ENCODE measurements around the gene GLCE.
"Not testable (repeated sequence)": the region's sequence is repeated elsewhere in the genome, so short reads cannot be mapped to it uniquely, and the experiment has no call there.

Gene GLCE

DNA sequence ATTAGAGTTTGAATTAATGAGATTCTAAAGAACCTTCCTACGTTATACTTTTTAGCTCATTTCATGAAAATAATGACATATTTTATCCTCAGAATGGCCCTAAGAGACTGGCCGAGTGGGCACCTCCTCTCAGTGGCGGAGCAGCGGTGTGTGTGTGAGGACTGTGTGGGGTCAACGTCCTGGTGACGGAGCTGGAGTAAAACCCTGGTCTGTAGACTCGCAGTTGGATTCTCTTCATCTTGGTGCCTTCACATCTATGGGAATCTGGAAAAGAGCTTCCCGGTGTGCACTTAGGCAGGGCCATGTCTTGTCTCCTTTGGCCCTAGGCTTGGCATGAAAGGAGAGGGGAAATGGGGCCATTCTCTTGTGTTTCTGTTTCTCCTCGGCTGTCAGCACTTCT is 116.9 kb downstream of the GLCE start:
- DNase-seq, result no peak

GRCh38 chr15:69279636-69280035 is 119.2 kb downstream of the GLCE start:
- DNase-seq, result no peak

- DNase-seq, result no peak
These were observed 120.3 kb downstream of the GLCE start for GRCh38 chr15:69280783-69281182.

GRCh38 chr15:69282104-69282743 is 121.8 kb downstream of the GLCE start:
- DNase-seq, result no peak

DNA sequence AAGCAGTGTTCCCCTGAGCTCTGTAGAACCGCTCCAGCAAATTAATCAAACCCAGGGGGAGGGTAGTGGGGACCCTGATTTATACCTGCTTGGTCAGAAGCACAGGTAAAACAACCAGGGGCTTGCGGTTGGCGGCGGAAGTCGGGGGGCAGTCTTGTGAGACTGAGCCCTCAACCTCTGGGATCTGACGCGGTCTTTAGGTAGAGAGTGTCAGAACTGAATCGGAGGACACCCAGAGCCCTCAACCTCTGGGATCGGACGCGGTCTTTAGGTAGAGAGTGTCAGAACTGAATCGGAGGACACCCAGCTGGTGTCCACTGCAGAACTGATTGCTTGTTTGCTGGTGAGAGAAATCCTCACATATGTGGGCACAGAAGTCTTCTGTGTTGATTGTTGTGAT is 125.4 kb downstream of the GLCE start:
- no peak for DNase-seq

- no peak for DNase-seq
These were observed 127.6 kb downstream of the GLCE start for GRCh38 chr15:69288011-69288410.

DNA sequence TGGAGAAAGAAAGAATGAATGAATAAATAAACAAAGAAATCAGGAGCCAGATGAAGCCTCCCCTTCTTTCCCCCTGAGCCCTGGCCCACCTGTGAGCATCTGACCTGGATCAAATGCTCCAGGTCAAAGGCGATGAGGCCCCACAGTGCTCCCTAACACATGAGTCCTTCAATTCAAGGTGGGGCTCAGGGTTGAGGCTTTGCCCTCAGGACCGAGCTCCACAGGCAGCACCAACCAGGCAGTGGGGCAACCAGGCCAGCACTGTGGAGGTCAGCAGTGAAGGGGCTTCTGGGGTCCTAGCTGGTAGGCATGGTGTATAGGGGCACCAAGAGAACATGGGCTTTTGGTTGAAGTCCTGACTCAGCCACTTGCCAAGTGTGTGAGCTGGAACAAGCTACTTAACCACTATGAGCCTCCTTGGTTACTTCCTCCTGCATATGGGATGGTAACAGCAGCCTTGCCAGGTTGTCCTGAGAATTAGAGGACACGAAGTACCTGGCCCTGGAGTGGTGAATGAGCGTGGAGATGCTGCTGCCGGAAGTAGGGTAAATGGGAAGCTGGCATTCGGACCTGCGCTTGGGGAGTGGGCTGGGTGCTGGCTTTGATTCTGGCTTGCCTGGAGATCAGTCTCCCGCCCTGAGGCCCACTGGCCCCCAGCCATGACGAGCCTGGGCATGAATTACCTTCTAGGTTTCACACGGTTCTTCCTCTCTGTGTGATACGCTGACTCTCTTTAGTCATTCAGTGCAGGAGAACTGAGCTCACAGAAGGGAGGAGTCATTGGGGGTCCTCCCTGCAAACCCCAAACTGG is 128.3 kb downstream of the GLCE start:
- DNase-seq, result no peak

DNA sequence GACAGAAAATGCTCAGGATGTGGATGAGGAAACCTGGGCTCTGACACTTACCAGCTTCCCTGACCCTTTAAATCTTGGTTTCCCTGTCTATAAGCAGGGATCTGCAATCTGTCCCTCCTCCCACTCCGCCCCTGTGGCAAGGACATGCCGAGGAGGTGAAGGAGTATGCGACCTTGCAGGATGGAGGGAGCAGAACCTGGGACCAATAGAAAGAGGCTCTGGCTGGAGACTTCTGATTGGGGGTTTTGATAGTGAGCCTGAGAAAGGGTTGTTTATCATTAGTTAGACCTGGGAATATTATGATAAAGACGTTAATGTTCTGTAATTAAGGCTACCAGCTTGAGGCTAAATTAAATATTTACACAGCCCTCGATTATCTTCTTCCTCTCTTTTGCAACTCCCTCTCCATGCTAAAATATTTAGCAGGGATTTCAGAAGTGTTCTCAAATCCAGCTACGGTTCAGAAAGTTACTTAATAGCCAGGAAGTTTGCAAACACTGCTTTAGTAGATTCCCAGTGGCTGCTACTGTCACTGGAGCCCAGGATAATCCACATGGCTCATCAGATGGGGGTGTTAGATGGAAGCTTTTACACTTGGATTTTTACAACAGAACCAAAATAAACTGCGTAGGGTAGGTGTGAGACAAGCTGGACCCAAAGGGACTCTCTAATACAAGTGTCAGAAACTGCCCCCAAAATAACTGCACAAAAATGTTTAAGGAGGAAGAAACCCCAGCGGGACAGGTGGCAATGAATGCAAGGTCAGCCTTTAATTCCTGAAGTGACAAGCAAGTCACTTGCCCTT is 129.1 kb downstream of the GLCE start:
- no peak for DNase-seq

GRCh38 chr15:69290346-69291164 is 130.1 kb downstream of the GLCE start:
- no peak for DNase-seq

DNA sequence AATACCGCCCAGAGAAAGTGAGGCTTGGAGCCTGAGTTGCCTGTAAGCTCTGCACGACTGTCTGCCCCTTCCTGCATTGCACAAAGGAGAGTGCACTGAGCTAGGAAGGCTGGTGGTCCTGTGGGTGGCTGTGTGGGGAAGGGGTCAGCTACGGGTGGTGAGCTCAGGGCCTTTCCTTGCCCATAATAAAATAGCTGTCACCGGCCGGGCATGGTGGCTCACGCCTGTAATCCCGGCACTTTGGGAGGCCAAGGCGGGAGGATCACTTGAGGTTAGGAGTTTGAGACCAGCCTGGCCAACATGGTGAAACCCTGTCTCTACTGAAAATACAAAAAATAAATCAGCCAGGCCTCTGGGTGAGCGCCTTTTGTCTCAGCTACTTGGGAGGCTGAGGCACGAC is 131.2 kb downstream of the GLCE start:
- DNase-seq, result not testable (repeated sequence)

DNA sequence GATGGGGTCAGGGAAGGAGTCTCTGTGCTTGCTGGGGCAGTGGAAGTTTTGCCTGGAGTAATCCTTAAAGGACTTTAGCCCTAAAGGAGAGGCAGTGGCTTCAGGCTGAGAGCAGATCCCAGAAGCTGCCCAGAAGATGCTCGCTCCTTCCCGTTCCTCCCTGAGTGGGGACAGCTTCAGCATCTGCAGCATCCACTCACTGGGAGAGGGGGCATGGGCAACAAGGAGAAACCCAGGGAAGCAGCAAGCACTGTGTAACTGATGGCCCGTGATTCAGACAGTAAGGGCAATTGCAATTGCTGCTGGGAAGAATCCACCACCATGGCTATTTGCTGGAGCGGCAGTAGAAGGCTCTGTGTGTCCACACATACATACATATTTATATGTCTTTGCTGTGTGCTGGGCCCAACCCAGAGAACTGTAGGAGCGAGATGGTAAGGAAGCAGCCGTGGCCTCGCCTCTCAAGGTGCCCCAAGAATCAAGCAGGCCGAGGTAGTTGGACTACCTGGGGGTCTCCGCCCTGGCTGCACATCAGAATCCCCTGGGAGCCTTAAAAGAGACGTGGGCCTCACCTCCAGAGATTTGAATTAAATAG is 132.5 kb downstream of the GLCE start:
- DNase-seq, result no peak

DNA sequence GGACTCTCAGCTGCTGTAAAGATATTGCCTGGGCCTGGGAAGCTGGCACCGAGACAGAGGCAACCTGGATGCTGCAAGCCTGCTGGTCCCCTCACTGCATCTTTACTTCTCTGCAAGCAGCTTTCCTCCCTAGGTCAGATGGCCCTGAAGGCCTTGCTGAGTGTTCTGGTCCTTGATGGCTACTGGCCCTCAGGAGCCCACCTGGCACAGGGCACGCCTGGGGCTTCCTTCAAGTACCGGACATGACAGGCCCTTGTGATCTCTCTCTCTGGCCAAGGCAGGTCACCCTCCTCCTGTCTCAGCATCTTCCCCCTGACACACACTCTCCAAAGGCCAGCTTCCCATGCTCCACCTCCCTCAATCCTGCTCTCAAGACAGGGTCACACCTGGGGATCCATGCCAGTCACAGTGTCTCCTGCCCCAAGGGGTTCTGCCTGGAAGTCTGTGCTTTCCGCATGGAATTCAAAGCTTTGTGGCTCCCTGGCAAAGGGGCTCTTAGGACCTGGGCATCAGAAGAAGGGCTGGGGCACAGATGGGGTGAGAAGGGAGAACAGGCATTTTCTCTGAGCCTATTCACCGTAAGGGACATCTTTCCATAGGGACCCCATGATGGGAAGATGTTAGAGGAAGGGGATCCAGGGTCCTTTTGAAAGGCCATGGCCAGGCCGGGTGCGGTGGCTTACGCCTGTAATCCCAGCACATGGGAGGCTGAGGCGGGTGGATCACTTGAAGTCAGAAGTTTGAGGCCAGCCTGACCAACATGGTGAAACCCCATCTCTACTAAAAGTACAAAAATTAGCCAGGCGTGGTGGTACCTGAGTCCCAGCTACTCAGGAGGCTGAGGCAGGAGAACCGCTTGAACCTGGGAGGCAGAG is 133.5 kb downstream of the GLCE start:
- DNase-seq, result no peak

GRCh38 chr15:69296606-69297005 is 136.2 kb downstream of the GLCE start:
- no peak for DNase-seq

GRCh38 chr15:69297642-69298353 is 137.4 kb downstream of the GLCE start:
- no peak for DNase-seq

DNA sequence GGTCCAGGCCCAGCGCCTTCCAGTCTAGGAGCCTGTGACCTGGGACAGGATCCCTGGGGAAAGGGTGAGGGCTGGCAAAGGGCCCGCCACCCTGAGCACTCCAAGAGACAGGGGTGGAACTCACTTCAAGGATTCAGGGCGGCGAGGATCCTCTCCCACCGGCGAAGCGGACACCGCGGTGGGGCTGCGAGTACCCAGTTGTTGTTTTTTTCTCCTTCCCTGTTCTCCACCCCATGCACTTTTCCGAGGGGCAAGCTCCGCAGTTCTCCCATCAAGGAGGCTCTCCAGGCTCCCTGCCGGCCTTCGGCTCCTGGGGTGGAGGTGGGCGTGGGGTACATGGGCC is 137.9 kb downstream of the GLCE start:
- DNase-seq, result no peak

GRCh38 chr15:69298697-69299441 is 138.4 kb downstream of the GLCE start, which contains the start of gene PAQR5:
PAQR5 (plus strand) TSS chr15:69298912; CDS start chr15:69360081, 61,169 bp downstream.
- no peak for DNase-seq

DNA sequence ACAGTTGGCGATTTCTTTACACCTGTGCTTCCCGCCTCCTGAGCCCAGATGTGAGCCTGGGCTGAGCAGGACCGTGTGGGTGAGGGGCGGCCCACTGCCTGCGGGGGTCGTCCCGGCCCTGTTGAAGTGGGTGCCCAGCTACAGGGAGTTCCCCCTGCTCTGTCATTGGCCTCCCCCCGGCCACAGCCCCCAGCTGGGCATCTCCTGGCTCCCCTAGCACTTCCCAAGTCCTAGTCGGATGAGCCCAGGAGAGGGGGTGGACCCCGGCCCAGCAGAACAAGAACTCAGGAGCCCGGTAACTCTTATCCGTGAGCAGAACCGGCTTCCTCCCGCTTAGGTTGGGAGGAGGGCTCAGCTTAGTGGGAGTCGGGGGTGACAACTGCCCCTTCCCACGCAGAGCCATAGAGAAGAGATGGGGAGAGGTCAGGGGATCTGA is 139.0 kb downstream of the GLCE start:
- DNase-seq, result no peak

- DNase-seq, result no peak
These were observed 139.6 kb downstream of the GLCE start for GRCh38 chr15:69299943-69300588.

DNA sequence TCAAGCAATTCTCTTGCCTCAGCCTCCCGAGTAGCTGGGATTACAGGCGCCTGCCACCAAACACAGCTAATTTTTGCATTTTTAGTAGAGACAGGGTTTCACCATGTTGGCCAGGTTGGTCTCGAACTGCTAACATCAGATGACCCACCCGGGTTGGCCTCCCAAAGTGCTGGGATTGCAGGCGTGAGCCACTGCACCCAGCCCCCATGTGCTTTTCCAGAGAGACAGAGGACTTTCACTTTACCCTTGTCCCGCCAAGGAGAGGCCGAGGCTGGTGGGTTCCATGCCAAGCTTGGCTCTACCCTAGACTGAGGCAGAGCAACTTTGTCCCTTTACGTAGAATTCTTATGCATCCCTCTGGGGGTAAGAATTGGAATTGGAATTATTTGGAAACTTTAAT is 140.7 kb downstream of the GLCE start:
- not testable (repeated sequence) for DNase-seq

All from NCI-H1092 treated with DMSO at 0.1 percent for 48 hours (cell line).